Right lung (tissue), 5 donors: ENCODE measurements around the gene MAD1L1. TPM values are rescaled to one million over a fixed set of nuclear protein-coding genes. Genes with fewer than 3 reads are reported as not detected.

Experiments
- DNase-seq, 2 donors: peaks; one replicate each; pipeline ENCODE4 v3.0.0-alpha.2; 2013
- polyA plus RNA-seq, 5 donors: library from polyadenylated mRNA; unstranded; fragments of 120-200 nt; gene quantifications; one replicate each; pipeline versions ENCODE4 v1.2.1 to v1.2.3, GENCODE V29; 2013; ENCODE audit warnings: inconsistent platforms in 1 of 5, low replicate concordance in 1 of 5; ENCODE audit not compliant: insufficient read length in 5 of 5, insufficient read depth in 1 of 5

The MAD1L1 gene
- polyA plus RNA-seq, 5 donors, result 15.5 to 26.8 (median 23.1) TPM

GRCh38 chr7:2104716-2105115 lies 128.0 kb downstream of the MAD1L1 start:
- no peak for DNase-seq

GRCh38 chr7:2104107-2104710 lies 128.5 kb downstream of the MAD1L1 start:
- DNase-seq, result peak; percentile 82 to 86

DNA sequence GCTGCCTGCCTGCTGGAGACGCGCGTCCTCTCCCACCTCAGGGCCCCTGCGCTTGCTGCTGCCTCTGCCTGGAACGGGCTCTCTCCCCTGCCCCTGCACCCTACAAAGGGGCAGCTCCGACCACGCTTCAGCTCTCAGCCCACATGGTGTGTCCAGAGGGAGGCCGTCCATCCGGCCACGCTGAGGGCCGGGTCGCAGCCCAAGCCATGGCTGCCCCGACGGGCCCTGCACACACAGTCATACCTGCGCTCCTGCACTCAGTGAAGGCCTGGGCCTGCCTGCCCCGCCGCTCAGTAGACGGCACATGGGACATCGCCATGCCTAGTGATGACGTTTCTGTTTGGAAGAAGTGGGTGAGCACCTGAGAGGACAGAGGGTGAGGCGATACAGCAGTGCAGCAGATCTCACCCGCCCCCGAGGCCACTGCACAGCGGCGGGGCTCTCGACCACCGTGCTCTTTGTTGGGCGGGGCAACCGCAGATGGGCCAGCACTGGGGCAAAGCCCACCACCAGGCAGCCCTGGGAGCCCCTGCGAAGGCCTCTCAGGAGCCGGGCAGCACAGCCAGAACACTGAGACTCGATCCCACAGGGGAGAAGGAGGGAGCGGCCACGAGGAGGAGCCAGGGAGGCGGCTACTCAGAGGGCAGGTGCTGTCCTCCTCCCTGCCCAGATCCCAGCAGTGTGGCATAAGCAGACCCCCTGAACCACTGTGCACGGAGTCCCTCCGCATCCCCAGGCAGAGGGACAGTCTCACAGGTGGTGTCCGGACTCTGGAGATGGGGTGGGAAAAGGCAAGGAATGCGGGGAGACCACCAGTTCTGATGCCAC lies 129.5 kb downstream of the MAD1L1 start:
- DNase-seq, result no peak

DNA sequence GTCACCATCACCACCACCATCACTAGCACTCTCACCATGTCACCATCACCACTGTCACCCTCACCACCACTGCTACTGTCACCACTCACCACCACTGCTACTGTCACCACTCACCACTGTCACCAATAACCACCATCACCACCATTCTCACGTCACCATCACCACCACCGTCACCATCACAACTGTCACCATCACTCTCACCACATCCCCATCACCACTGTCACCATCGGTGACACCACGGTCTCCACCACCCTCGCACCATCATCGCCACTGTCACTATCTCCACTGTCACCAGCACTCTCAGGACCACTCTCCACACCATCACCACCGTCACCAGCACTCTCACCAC lies 130.4 kb downstream of the MAD1L1 start:
- no peak for DNase-seq

DNA sequence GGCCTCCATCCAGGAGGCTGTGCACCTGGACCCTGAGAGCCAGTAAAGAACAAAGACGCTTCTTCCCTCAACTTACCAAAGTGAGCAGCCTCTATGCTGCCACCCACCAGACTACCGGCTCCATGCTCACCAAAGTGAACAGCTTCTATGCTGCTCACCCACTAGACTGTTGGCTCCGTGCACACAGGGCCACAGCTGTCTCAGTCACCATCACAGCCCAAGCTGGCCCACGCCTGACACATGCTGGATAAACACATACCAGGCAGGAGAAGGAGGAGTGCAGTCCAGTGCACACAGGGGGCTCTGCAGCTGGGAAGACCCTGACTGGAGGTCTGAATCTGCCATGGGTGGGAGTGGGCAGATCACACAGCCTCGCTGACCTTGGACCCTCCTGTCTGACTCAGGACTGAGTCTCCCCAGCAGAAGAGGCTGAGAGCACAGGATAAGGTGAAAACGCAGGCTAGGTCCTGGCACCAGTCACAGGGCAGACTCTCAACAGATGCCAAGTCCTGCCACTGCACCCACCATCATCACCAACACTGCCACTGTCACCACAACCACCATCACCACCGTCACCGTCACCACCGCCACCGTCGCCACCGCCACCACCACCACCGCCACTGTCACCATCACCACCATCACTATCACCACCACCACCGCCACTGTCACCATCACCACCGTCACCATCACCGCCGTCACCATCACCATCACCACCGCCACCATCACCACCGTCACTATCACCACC lies 130.9 kb downstream of the MAD1L1 start:
- DNase-seq, result no peak

- DNase-seq, result no peak
Observed at GRCh38 chr7:2100278-2101208, 132.2 kb downstream of the MAD1L1 start.

DNA sequence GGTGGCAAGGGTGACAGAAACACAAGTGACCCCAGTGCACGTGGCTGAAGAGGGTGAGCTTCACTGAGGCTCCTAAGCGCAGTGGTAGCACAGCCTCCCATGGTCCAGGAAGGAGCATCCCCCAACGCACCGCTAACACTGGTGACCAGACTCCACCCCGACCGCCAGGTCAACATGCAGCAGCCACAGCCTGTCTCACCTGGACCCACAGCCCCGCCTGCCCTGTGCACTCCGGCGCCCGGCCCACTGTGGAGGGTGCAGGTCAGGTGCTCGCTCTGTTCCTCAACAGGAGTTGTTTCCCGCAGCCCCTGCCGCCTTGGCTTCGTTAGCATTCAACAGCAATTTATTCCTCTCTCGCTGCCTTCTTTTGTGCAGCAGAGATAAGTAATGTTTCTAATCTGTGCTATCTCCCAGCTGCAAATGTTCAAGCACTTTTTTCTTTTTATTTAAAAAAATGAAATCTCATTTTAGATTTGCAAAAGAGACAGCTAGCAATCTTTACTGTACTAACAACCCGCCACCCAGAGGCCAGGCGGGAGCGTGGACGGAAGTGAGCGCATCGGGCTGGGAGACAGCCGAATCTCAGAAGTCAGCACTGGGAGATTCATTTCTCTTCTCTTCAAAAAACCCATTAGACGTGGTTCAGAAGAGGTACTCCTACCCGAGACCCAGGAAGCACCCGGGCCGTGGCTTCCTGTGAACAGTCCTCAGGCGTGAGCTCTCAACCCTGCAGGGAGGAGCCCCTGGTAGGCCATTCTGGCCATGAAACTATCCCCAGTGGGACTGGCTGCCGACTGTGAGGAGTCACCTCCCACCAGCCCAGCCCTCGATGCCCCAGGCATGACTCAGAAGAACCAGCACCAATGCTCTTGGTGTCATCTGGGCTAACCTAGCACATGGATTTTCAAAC lies 133.4 kb downstream of the MAD1L1 start:
- DNase-seq, result no peak

- DNase-seq, result no peak
Observed at GRCh38 chr7:2098496-2098895, 134.2 kb downstream of the MAD1L1 start.

- DNase-seq, result no peak
Observed at GRCh38 chr7:2098056-2098455, 134.7 kb downstream of the MAD1L1 start.

GRCh38 chr7:2097492-2097891 lies 135.3 kb downstream of the MAD1L1 start:
- no peak for DNase-seq

GRCh38 chr7:2096692-2097387 lies 135.9 kb downstream of the MAD1L1 start:
- DNase-seq, result no peak

DNA sequence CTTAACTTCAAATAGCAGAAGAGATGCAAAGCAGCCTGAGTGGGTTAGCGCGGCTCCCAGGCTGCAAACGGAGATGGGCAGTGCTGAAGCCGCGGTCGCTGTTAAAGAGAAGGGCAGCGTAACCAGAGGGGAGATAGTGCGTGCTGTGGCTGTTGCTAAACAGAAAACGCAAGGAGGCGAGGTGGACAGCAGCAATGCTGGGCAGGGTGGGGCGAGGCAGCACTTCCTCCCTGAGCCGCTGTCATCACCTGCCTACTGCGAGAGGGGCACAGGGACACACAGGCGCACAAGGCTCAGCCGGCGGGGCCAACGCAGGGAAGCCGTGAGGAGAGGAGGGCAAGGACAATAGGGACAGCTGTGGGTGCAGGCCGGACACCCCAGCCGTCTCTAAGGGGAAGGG lies 137.3 kb downstream of the MAD1L1 start:
- no peak for DNase-seq

GRCh38 chr7:2094454-2095045 lies 138.2 kb downstream of the MAD1L1 start:
- no peak for DNase-seq

GRCh38 chr7:2093843-2094220 lies 138.9 kb downstream of the MAD1L1 start:
- no peak for DNase-seq

- no peak for DNase-seq
Observed at GRCh38 chr7:2093215-2093842, 139.4 kb downstream of the MAD1L1 start.

DNA sequence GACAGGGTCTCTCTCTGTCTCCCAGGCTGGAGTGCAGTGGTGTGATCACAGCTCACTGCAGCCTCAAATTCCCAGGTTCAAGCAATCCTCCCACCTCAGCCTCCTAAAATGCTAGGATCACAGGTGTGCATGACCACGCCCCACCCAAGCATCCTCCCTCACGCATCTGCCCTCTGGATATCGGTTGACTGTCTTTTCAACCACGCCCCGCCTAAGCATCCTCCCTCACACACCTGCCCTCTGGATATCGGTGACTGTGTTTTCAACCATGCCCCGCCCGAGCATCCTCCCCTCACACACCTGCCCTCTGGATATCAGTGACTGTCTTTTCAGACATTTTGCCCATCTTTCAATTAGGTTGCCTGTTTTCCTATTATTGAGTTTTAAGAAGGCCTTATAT lies 140.5 kb downstream of the MAD1L1 start:
- DNase-seq, result no peak

- no peak for DNase-seq
Observed at GRCh38 chr7:2090526-2091520, 141.9 kb downstream of the MAD1L1 start.

DNA sequence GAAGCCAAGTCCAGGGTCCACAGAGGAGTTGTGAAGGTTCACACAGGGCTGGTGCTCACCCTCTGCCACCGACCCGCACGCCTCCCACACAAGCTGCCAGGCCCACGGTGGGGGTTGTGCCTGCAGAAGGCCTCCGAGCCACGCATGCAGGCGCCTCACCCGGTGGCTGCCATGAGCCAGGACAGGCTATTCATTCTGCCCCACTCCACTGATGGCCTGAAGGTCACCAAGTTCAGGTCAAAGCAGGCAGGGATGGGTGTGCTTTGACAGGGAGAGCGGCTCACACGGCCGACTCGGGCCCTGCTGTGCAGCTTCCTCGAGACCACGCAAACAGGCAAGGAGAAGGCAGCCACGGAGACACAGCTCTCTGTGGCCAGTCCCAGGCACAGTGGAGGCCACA lies 143.9 kb downstream of the MAD1L1 start:
- DNase-seq, result no peak
